Tibial artery (tissue), 4 donors: ENCODE results near the gene NUBP1.

Source experiments
- DNase-seq, 2 donors: peaks; one replicate each; pipeline ENCODE4 v3.0.0-alpha.2; 2019
- H3K27ac ChIP-seq, 2 donors: fragments of 200-600 bp; sonication (generic) in 1 of 2; 1 replicate in 1 of 2; 2 replicates in 1 of 2; pipeline ENCODE4 v1.5.1; 2018 to 2019; ENCODE audit warnings: mild to moderate bottlenecking in 1 of 2
- H3K27me3 ChIP-seq, 2 donors: fragments of 200-600 bp; sonication (generic) in 1 of 2; one replicate each; pipeline versions ENCODE4 v1.5.1 to v1.6.0; 2016 to 2019
- H3K36me3 ChIP-seq, 3 donors: fragments of 200-600 bp; sonication (generic) in 2 of 3; one replicate each; pipeline ENCODE4 v1.5.1; 2016 to 2019; ENCODE audit warnings: mild to moderate bottlenecking in 2 of 3
- H3K4me1 ChIP-seq, 4 donors: fragments of 200-600 bp; sonication (generic) in 2 of 4; 1 replicate in 3 of 4; 2 replicates in 1 of 4; pipeline ENCODE4 v1.5.1; 2016 to 2019
- H3K4me3 ChIP-seq, 2 donors: fragments of 200-600 bp; sonication (generic) in 1 of 2; 1 replicate in 1 of 2; 2 replicates in 1 of 2; pipeline ENCODE4 v1.5.1; 2018 to 2019; ENCODE audit warnings: mild to moderate bottlenecking in 2 of 2
- H3K9me3 ChIP-seq, 3 donors: fragments of 200-600 bp; sonication (generic) in 1 of 3; one replicate each; pipeline ENCODE4 v1.5.1; 2016 to 2019
- CTCF ChIP-seq, 2 experiments: fragments of 200-600 bp in 1 of 2; fragments of 450-650 bp in 1 of 2; IDR thresholded peaks; one replicate each; pipeline ENCODE4 v1.5.1; 2017 to 2019; ENCODE audit warnings: antibody characterized with exemption in 2 of 2, mild to moderate bottlenecking in 1 of 2, moderate library complexity in 1 of 2
- intact Hi-C: fragments of 100-400 bp; cut with DNase I; formaldehyde crosslinking; loops from one replicate; pipeline ENCODE4 v1.15.0; 2023; ENCODE audit warnings: low total_unique reads

Gene NUBP1

GRCh38 chr16:10743610-10744369 lies at the start of gene NUBP1:
NUBP1 (plus strand) TSS chr16:10743842; CDS start chr16:10743864, 22 bp downstream.
- H3K36me3 ChIP-seq = peaks cover 12 to 20% (median 15%) of the 10 kb centered on the region in 3 donors
- TF ChIP-seq CTCF (IDR thresholded peaks at IDR 0.05) = peak in 1 of 2 experiments; percentile 19
- peak; percentile 100 for DNase-seq
- peaks cover 0 to 41% (median 9%) of the 10 kb centered on the region in 4 donors for H3K4me1 ChIP-seq
- intact Hi-C loops = loop anchor here (1.0 kb wide), 1 partner anchor 163 kb away; the partner anchor contains the start of gene EMP2
- H3K27me3 ChIP-seq = no peaks in the 10 kb centered on the region
- H3K4me3 ChIP-seq = peak within 1 kb of the TSS; percentile 58 to 67
- H3K9me3 ChIP-seq = no peaks in the 10 kb centered on the region
- peak within 1 kb of the TSS; percentile 90 to 97 for H3K27ac ChIP-seq

- H3K9me3 ChIP-seq = no peaks in the 10 kb centered on the region
- H3K27me3 ChIP-seq = peaks cover 0 to 18% of the 10 kb centered on the region in 2 donors
- intact Hi-C loops = no loop called here
- no peak for DNase-seq
- no peak for TF ChIP-seq CTCF (IDR thresholded peaks at IDR 0.05)
- no peak overlapping the region for H3K27ac ChIP-seq
- no peaks in the 10 kb centered on the region for H3K4me1 ChIP-seq
- H3K36me3 ChIP-seq = no peaks in the 10 kb centered on the region
- no peak overlapping the region for H3K4me3 ChIP-seq
Measured at GRCh38 chr16:10693889-10694288, 49.8 kb upstream of the NUBP1 start.

- no peak for DNase-seq
- Histone ChIP-seq H3K27ac (no peak overlapping the region), H3K4me3 (no peak overlapping the region), H3K4me1 (no peaks in the 10 kb centered on the region), H3K36me3 (no peaks in the 10 kb centered on the region), H3K27me3 (peaks cover 0 to 18% of the 10 kb centered on the region in 2 donors), H3K9me3 (no peaks in the 10 kb centered on the region)
- TF ChIP-seq CTCF (IDR thresholded peaks at IDR 0.05) = no peak
- intact Hi-C loops = no loop called here
Measured at GRCh38 chr16:10694306-10694705, 49.3 kb upstream of the NUBP1 start.

- intact Hi-C loops = no loop called here
- DNase-seq = no peak
- Histone ChIP-seq H3K27me3 (peaks cover 0 to 16% of the 10 kb centered on the region in 2 donors), H3K4me3 (no peak within 1 kb of the TSS), H3K9me3 (no peaks in the 10 kb centered on the region), H3K27ac (no peak within 1 kb of the TSS), H3K4me1 (no peaks in the 10 kb centered on the region), H3K36me3 (no peaks in the 10 kb centered on the region)
- no peak for TF ChIP-seq CTCF (IDR thresholded peaks at IDR 0.05)
Measured at GRCh38 chr16:10694830-10695229, 48.8 kb upstream of the NUBP1 start, which contains the start of gene TEKT5. TEKT5 (minus strand) TSS chr16:10694930; CDS start chr16:10694873, 57 bp downstream.

GRCh38 chr16:10699756-10700155 lies 43.9 kb upstream of the NUBP1 start:
- Histone ChIP-seq H3K27ac (no peak overlapping the region), H3K4me1 (no peaks in the 10 kb centered on the region), H3K36me3 (no peaks in the 10 kb centered on the region), H3K4me3 (no peak overlapping the region), H3K27me3 (no peaks in the 10 kb centered on the region), H3K9me3 (no peaks in the 10 kb centered on the region)
- intact Hi-C loops = no loop called here
- TF ChIP-seq CTCF (IDR thresholded peaks at IDR 0.05) = no peak
- DNase-seq = no peak
